Measurements from ENCODE around the gene PARK7.
"Not testable (repeated sequence)": the region's sequence is repeated elsewhere in the genome, so short reads cannot be mapped to it uniquely, and the experiment has no call there.

PARK7 gene

GRCh38 chr1:7943251-7943650 lies 18.3 kb upstream of the PARK7 start:
- no peaks in the 10 kb centered on the region for H4K20me1 ChIP-seq (ENCODE audit: insufficient read depth, low read length)
- H3K27me3 ChIP-seq (ENCODE audit: insufficient read depth, low read length) = peaks cover 16% of the 10 kb centered on the region
- H3F3A ChIP-seq (ENCODE audit: insufficient read depth, low read length) = no peaks in the 10 kb centered on the region
- no peaks in the 10 kb centered on the region for H3K9me2 ChIP-seq (ENCODE audit: low read depth, low read length)
- no peaks in the 10 kb centered on the region for H3K36me3 ChIP-seq (ENCODE audit: insufficient read depth, low read length)
- no peak overlapping the region for H2AFZ ChIP-seq (ENCODE audit: low read length)
- H3K4me2 ChIP-seq (ENCODE audit: low read length) = no peak overlapping the region
- TF ChIP-seq CTCF (IDR thresholded peaks at IDR 0.05; ENCODE audit: low read length) (no peak), EZH2 (IDR thresholded peaks at IDR 0.05; ENCODE audit: borderline replicate concordance, low read length) (no peak)
- H3K79me2 ChIP-seq (ENCODE audit: insufficient read depth, low read length) = no peaks in the 10 kb centered on the region
- peaks cover 3% of the 10 kb centered on the region for H3K4me1 ChIP-seq (ENCODE audit: insufficient read depth, low read length, severe bottlenecking)
- no peak overlapping the region for H3K9ac ChIP-seq (ENCODE audit: low read length)
- no peak overlapping the region for H3K4me3 ChIP-seq (ENCODE audit: low read depth, low read length, poor library complexity, severe bottlenecking)
- H3K27ac ChIP-seq (ENCODE audit: low read depth, low read length, poor library complexity, severe bottlenecking) = no peak overlapping the region
- H3K9me3 ChIP-seq (ENCODE audit: low read length) = no peaks in the 10 kb centered on the region

- Histone ChIP-seq H3K9ac (ENCODE audit: low read length) (no peak overlapping the region), H3F3A (ENCODE audit: insufficient read depth, low read length) (no peaks in the 10 kb centered on the region), H3K4me2 (ENCODE audit: low read length) (no peak overlapping the region), H3K9me3 (ENCODE audit: low read length) (no peaks in the 10 kb centered on the region), H2AFZ (ENCODE audit: low read length) (no peak overlapping the region), H3K27me3 (ENCODE audit: insufficient read depth, low read length) (no peaks in the 10 kb centered on the region), H3K9me2 (ENCODE audit: low read depth, low read length) (no peaks in the 10 kb centered on the region), H3K79me2 (ENCODE audit: insufficient read depth, low read length) (no peaks in the 10 kb centered on the region), H3K36me3 (ENCODE audit: insufficient read depth, low read length) (no peaks in the 10 kb centered on the region), H3K4me1 (ENCODE audit: insufficient read depth, low read length, severe bottlenecking) (peaks cover 6% of the 10 kb centered on the region), H3K4me3 (ENCODE audit: low read depth, low read length, poor library complexity, severe bottlenecking) (no peak overlapping the region), H4K20me1 (ENCODE audit: insufficient read depth, low read length) (no peaks in the 10 kb centered on the region), H3K27ac (ENCODE audit: low read depth, low read length, poor library complexity, severe bottlenecking) (no peak overlapping the region)
- no peak for TF ChIP-seq EZH2 (IDR thresholded peaks at IDR 0.05; ENCODE audit: borderline replicate concordance, low read length)
- TF ChIP-seq CTCF (IDR thresholded peaks at IDR 0.05; ENCODE audit: low read length) = no peak
These were observed 12.6 kb upstream of the PARK7 start for GRCh38 chr1:7948960-7949359.

DNA sequence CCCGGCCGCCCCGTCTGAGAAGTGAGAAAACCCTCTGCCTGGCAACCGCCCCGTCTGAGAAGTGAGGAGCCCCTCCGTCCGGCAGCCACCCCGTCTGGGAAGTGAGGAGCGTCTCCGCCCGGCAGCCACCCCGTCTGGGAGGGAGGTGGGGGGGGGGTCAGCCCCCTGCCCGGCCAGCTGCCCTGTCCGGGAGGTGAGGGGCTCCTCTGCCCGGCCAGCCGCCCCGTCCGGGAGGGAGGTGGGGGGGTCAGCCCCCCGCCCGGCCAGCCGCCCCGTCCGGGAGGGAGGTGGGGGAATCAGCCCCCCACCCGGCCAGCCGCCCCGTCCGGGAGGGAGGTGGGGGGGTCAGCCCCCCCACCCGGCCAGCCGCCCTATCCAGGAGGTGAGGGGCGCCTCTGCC lies 8.7 kb upstream of the PARK7 start:
- not testable (repeated sequence) for H3K79me2 ChIP-seq (ENCODE audit: insufficient read depth, low read length); H3K36me3 ChIP-seq (ENCODE audit: insufficient read depth, low read length); H3K9me3 ChIP-seq (ENCODE audit: low read length); H2AFZ ChIP-seq (ENCODE audit: low read length); H3K9me2 ChIP-seq (ENCODE audit: low read depth, low read length); H4K20me1 ChIP-seq (ENCODE audit: insufficient read depth, low read length); H3K27ac ChIP-seq (ENCODE audit: low read depth, low read length, poor library complexity, severe bottlenecking); H3K4me3 ChIP-seq (ENCODE audit: low read depth, low read length, poor library complexity, severe bottlenecking); H3K4me2 ChIP-seq (ENCODE audit: low read length); H3K27me3 ChIP-seq (ENCODE audit: insufficient read depth, low read length); H3F3A ChIP-seq (ENCODE audit: insufficient read depth, low read length); H3K9ac ChIP-seq (ENCODE audit: low read length)
- H3K4me1 ChIP-seq (ENCODE audit: insufficient read depth, low read length, severe bottlenecking) = peaks cover 11% of the 10 kb centered on the region

GRCh38 chr1:7953850-7954609 lies 7.5 kb upstream of the PARK7 start:
- peak overlapping the region; percentile 69 for H3K9ac ChIP-seq (ENCODE audit: low read length)
- H3K4me1 ChIP-seq (ENCODE audit: insufficient read depth, low read length, severe bottlenecking) = peaks cover 11% of the 10 kb centered on the region
- no peaks in the 10 kb centered on the region for H3K9me3 ChIP-seq (ENCODE audit: low read length)
- no peaks in the 10 kb centered on the region for H3K36me3 ChIP-seq (ENCODE audit: insufficient read depth, low read length)
- peak overlapping the region; percentile 61 for H3K27ac ChIP-seq (ENCODE audit: low read depth, low read length, poor library complexity, severe bottlenecking)
- no peaks in the 10 kb centered on the region for H3K79me2 ChIP-seq (ENCODE audit: insufficient read depth, low read length)
- H3K27me3 ChIP-seq (ENCODE audit: insufficient read depth, low read length) = no peaks in the 10 kb centered on the region
- TF ChIP-seq EZH2 (IDR thresholded peaks at IDR 0.05; ENCODE audit: borderline replicate concordance, low read length) = no peak
- no peak for TF ChIP-seq CTCF (IDR thresholded peaks at IDR 0.05; ENCODE audit: low read length)
- peak overlapping the region; percentile 70 for H3K4me2 ChIP-seq (ENCODE audit: low read length)
- H3K4me3 ChIP-seq (ENCODE audit: low read depth, low read length, poor library complexity, severe bottlenecking) = peak overlapping the region; percentile 69
- H4K20me1 ChIP-seq (ENCODE audit: insufficient read depth, low read length) = no peaks in the 10 kb centered on the region
- no peaks in the 10 kb centered on the region for H3K9me2 ChIP-seq (ENCODE audit: low read depth, low read length)
- no peaks in the 10 kb centered on the region for H3F3A ChIP-seq (ENCODE audit: insufficient read depth, low read length)
- peak overlapping the region; percentile 63 for H2AFZ ChIP-seq (ENCODE audit: low read length)
